Cardiac septum (tissue), 1 donor: ENCODE data around the gene AJUBA. TPM values are rescaled to one million over a fixed set of nuclear protein-coding genes. Genes with fewer than 3 reads are reported as not detected.

ENCODE experiments used
- DNase-seq: peaks from one replicate; pipeline ENCODE4 v3.0.0-alpha.2; 2020; ENCODE audit warnings: low spot score
- intact Hi-C: fragments of 100-400 bp; cut with DNase I; formaldehyde crosslinking; loops from one replicate; pipeline ENCODE4 v1.14.0; 2022
- total RNA-seq: library from RNA; stranded (reverse); fragmentation: NEBNext Ultra II Directional; extraction: Animal tissue kit (Norgen Biotek cat#: 25700); gene quantifications from one replicate; pipeline ENCODE4 v1.2.1, GENCODE V29; 2021
- donor health status: DM: no; HTN: no; CAD: no.

AJUBA gene
- total RNA-seq, 1 donor from 2014 or later = 14.0 TPM

GRCh38 chr14:22984959-22985658 lies 2.8 kb upstream of the AJUBA start:
- no peak for DNase-seq
- intact Hi-C loops = no loop called here

GRCh38 chr14:22981876-22982476 lies 375 bp downstream of the AJUBA start:
- intact Hi-C loops = loop anchor here (1.0 to 2.0 kb wide), 3 partner anchors 25 to 111 kb away; partner anchors contain the start of genes HAUS4 and LRP10
- no peak for DNase-seq

- intact Hi-C loops = no loop called here
- DNase-seq = no peak
These were observed 1.1 kb downstream of the AJUBA start for GRCh38 chr14:22981090-22981875.

GRCh38 chr14:22980672-22981089 lies 1.7 kb downstream of the AJUBA start:
- intact Hi-C loops = no loop called here
- DNase-seq = no peak

- intact Hi-C loops = no loop called here
- no peak for DNase-seq
These were observed 2.5 kb downstream of the AJUBA start for GRCh38 chr14:22979748-22980392.

- intact Hi-C loops = no loop called here
These were observed 3.2 kb downstream of the AJUBA start for GRCh38 chr14:22978981-22979671.

GRCh38 chr14:22978487-22978837 lies 3.9 kb downstream of the AJUBA start:
- no peak for DNase-seq
- intact Hi-C loops = no loop called here

More at GRCh38 chr14:22978981-22979671, 3.2 kb downstream of the AJUBA start:
- DNase-seq = no peak

- no peak for DNase-seq
- intact Hi-C loops = no loop called here
These were observed 4.5 kb downstream of the AJUBA start for GRCh38 chr14:22977684-22978486.

- no peak for DNase-seq
- intact Hi-C loops = no loop called here
These were observed 5.0 kb downstream of the AJUBA start for GRCh38 chr14:22977434-22977683.

GRCh38 chr14:22976620-22977433 lies 5.5 kb downstream of the AJUBA start:
- intact Hi-C loops = no loop called here
- DNase-seq = no peak

GRCh38 chr14:22974530-22975313 lies 7.6 kb downstream of the AJUBA start:
- intact Hi-C loops = no loop called here
- DNase-seq = no peak

GRCh38 chr14:22973217-22974032 lies 8.9 kb downstream of the AJUBA start:
- intact Hi-C loops = no loop called here

GRCh38 chr14:22972313-22972930 lies 9.9 kb downstream of the AJUBA start:
- intact Hi-C loops = no loop called here

More at GRCh38 chr14:22973217-22974032, 8.9 kb downstream of the AJUBA start:
- no peak for DNase-seq

GRCh38 chr14:22971152-22971551 lies 11.2 kb downstream of the AJUBA start:
- no peak for DNase-seq
- intact Hi-C loops = no loop called here

More at GRCh38 chr14:22972313-22972930, 9.9 kb downstream of the AJUBA start:
- no peak for DNase-seq

GRCh38 chr14:22966783-22967269 lies 15.5 kb downstream of the AJUBA start:
- intact Hi-C loops = no loop called here
- DNase-seq = no peak
